ENCODE data around the gene CFD.

CFD gene

GRCh38 chr19:883661-884211, 24.3 kb downstream of the CFD start:
- H3K27ac ChIP-seq, result no peak overlapping the region
- no peak overlapping the region for H2AFZ ChIP-seq
- H3K9ac ChIP-seq, result no peak overlapping the region
- H3K4me2 ChIP-seq (ENCODE audit: low read length), result no peak overlapping the region
- H3K4me3 ChIP-seq (ENCODE audit: low read depth, low read length), result no peak overlapping the region
- peaks cover 12% of the 10 kb centered on the region for H3K79me2 ChIP-seq
- no peaks in the 10 kb centered on the region for H3K27me3 ChIP-seq (ENCODE audit: control insufficient read depth, insufficient read depth, low read length)
- no peaks in the 10 kb centered on the region for H3K36me3 ChIP-seq (ENCODE audit: control insufficient read depth, insufficient read depth, low read length)
- H3K4me1 ChIP-seq, result no peaks in the 10 kb centered on the region
- H3K9me3 ChIP-seq (ENCODE audit: control insufficient read depth, low read length), result no peaks in the 10 kb centered on the region
- TF ChIP-seq CTCF (IDR thresholded peaks at IDR 0.05), result no peak

GRCh38 chr19:884420-885211, 25.2 kb downstream of the CFD start:
- Histone ChIP-seq H3K27me3 (ENCODE audit: control insufficient read depth, insufficient read depth, low read length) (no peaks in the 10 kb centered on the region), H3K4me2 (ENCODE audit: low read length) (no peak overlapping the region), H3K9me3 (ENCODE audit: control insufficient read depth, low read length) (no peaks in the 10 kb centered on the region), H3K79me2 (peaks cover 12% of the 10 kb centered on the region), H3K4me3 (ENCODE audit: low read depth, low read length) (no peak overlapping the region), H3K9ac (no peak overlapping the region), H3K4me1 (no peaks in the 10 kb centered on the region), H3K36me3 (ENCODE audit: control insufficient read depth, insufficient read depth, low read length) (no peaks in the 10 kb centered on the region), H3K27ac (no peak overlapping the region), H2AFZ (no peak overlapping the region)
- TF ChIP-seq CTCF (IDR thresholded peaks at IDR 0.05), result no peak

- Histone ChIP-seq H2AFZ (no peak overlapping the region), H3K4me1 (no peaks in the 10 kb centered on the region), H3K9ac (no peak overlapping the region), H3K9me3 (ENCODE audit: control insufficient read depth, low read length) (no peaks in the 10 kb centered on the region), H3K79me2 (peaks cover 12% of the 10 kb centered on the region), H3K4me3 (ENCODE audit: low read depth, low read length) (no peak overlapping the region), H3K36me3 (ENCODE audit: control insufficient read depth, insufficient read depth, low read length) (no peaks in the 10 kb centered on the region), H3K4me2 (ENCODE audit: low read length) (no peak overlapping the region), H3K27ac (no peak overlapping the region), H3K27me3 (ENCODE audit: control insufficient read depth, insufficient read depth, low read length) (no peaks in the 10 kb centered on the region)
- TF ChIP-seq CTCF (IDR thresholded peaks at IDR 0.05), result no peak
Observed at GRCh38 chr19:885536-886224, 26.2 kb downstream of the CFD start.

- no peak for TF ChIP-seq CTCF (IDR thresholded peaks at IDR 0.05)
- no peak overlapping the region for H2AFZ ChIP-seq
- H3K4me3 ChIP-seq (ENCODE audit: low read depth, low read length), result no peak overlapping the region
- no peaks in the 10 kb centered on the region for H3K27me3 ChIP-seq (ENCODE audit: control insufficient read depth, insufficient read depth, low read length)
- no peaks in the 10 kb centered on the region for H3K9me3 ChIP-seq (ENCODE audit: control insufficient read depth, low read length)
- H3K79me2 ChIP-seq, result peaks cover 10% of the 10 kb centered on the region
- no peak overlapping the region for H3K9ac ChIP-seq
- H3K4me2 ChIP-seq (ENCODE audit: low read length), result no peak overlapping the region
- no peak overlapping the region for H3K27ac ChIP-seq
- H3K4me1 ChIP-seq, result no peaks in the 10 kb centered on the region
- no peaks in the 10 kb centered on the region for H3K36me3 ChIP-seq (ENCODE audit: control insufficient read depth, insufficient read depth, low read length)
Observed at GRCh38 chr19:887072-887471, 27.6 kb downstream of the CFD start.

Measured in parathyroid adenoma (tissue), 2 donors.